CD14-positive monocyte (primary cell): ENCODE results near the gene TREX2. TPM values are rescaled to one million over a fixed set of nuclear protein-coding genes. Genes with fewer than 3 reads are reported as not detected.

Source experiments
- DNase-seq, 3 donors: peaks; one replicate each; pipeline ENCODE4 v3.0.0-alpha.2; 2011 to 2022
- H2AFZ ChIP-seq: 2 replicates; pipeline ENCODE4 v1.6.0; 2012; ENCODE audit warnings: mild to moderate bottlenecking, low read depth, low read length, inconsistent platforms; ENCODE audit not compliant: insufficient read depth, poor library complexity, severe bottlenecking
- H3K27ac ChIP-seq, 2 donors: 1 replicate in 1 of 2; 2 replicates in 1 of 2; pipeline ENCODE4 v1.5.1; 2012 to 2013; ENCODE audit warnings: low read length in 2 of 2, control low read depth in 1 of 2, inconsistent platforms in 1 of 2, low read depth in 1 of 2, mild to moderate bottlenecking in 1 of 2
- H3K27me3 ChIP-seq, 2 donors: one replicate each; pipeline versions ENCODE4 v1.6.0 to v1.6.1; 2011 to 2013; ENCODE audit warnings: low read length in 2 of 2; ENCODE audit not compliant: control insufficient read depth in 2 of 2, insufficient read depth in 2 of 2
- H3K36me3 ChIP-seq, 2 donors: replicated peaks in 1 of 2; 1 replicate in 1 of 2; 2 replicates in 1 of 2; pipeline versions ENCODE4 v1.5.1 to v1.6.1; 2012 to 2013; ENCODE audit warnings: low read length in 2 of 2, control low read depth in 1 of 2, inconsistent platforms in 1 of 2, mild to moderate bottlenecking in 1 of 2; ENCODE audit not compliant: insufficient read depth in 2 of 2, control insufficient read depth in 1 of 2
- H3K4me1 ChIP-seq, 2 donors: 1 replicate in 1 of 2; 2 replicates in 1 of 2; pipeline versions ENCODE4 v1.5.1 to v1.6.1; 2012 to 2013; ENCODE audit warnings: low read length in 2 of 2, control low read depth in 1 of 2, inconsistent platforms in 1 of 2, mild to moderate bottlenecking in 1 of 2, moderate library complexity in 1 of 2; ENCODE audit not compliant: insufficient read depth in 2 of 2, control insufficient read depth in 1 of 2
- H3K4me2 ChIP-seq: replicated peaks from 2 replicates; pipeline ENCODE3; 2012; ENCODE audit warnings: low read length, moderate library complexity, mild to moderate bottlenecking; ENCODE audit not compliant: poor library complexity, severe bottlenecking; ENCODE audit errors: extremely low read depth
- H3K4me3 ChIP-seq, 3 experiments: fragments of 200-600 bp in 1 of 3; sonication (generic) in 1 of 3; replicated peaks in 1 of 3; 1 replicate in 2 of 3; 2 replicates in 1 of 3; pipeline ENCODE4 v1.5.1; 2011 to 2013; ENCODE audit warnings: low read length in 3 of 3, mild to moderate bottlenecking in 3 of 3, control low read depth in 2 of 3, low read depth in 2 of 3, inconsistent platforms in 1 of 3, moderate library complexity in 1 of 3
- H3K79me2 ChIP-seq: 2 replicates; pipeline ENCODE4 v1.6.0; 2012; ENCODE audit warnings: mild to moderate bottlenecking, control low read depth, inconsistent platforms, low read length, moderate library complexity; ENCODE audit not compliant: insufficient read depth
- H3K9ac ChIP-seq: 2 replicates; pipeline ENCODE4 v1.6.0; 2017; ENCODE audit warnings: low read length, mild to moderate bottlenecking; ENCODE audit not compliant: insufficient read depth, poor library complexity, severe bottlenecking
- H3K9me3 ChIP-seq, 2 donors: replicated peaks in 1 of 2; 1 replicate in 1 of 2; 2 replicates in 1 of 2; pipeline versions ENCODE4 v1.5.1 to v1.6.1; 2012 to 2013; ENCODE audit warnings: low read length in 2 of 2, control low read depth in 1 of 2; ENCODE audit not compliant: control insufficient read depth in 1 of 2, insufficient read depth in 1 of 2
- H4K20me1 ChIP-seq: 2 replicates; pipeline ENCODE4 v1.6.0; 2012; ENCODE audit warnings: mild to moderate bottlenecking, low read length, control low read depth, moderate library complexity; ENCODE audit not compliant: insufficient read depth
- H3K27ac Mint-ChIP-seq, 7 donors: one replicate each; pipeline ENCODE4 v1.8.0; 2020; ENCODE audit warnings: mild to moderate bottlenecking in 7 of 7, mixed read lengths in 7 of 7, moderate library complexity in 6 of 7, inconsistent platforms in 2 of 7
- H3K27me3 Mint-ChIP-seq, 3 donors: one replicate each; pipeline ENCODE4 v1.8.0; 2021 to 2022; ENCODE audit warnings: low read depth in 3 of 3, mild to moderate bottlenecking in 3 of 3, mixed read lengths in 3 of 3, moderate library complexity in 3 of 3, inconsistent platforms in 1 of 3
- H3K36me3 Mint-ChIP-seq, 2 donors: one replicate each; pipeline ENCODE4 v1.8.0; 2020; ENCODE audit warnings: mixed read lengths in 2 of 2, inconsistent platforms in 1 of 2, mild to moderate bottlenecking in 1 of 2
- H3K4me1 Mint-ChIP-seq: one replicate; pipeline ENCODE4 v1.8.0; 2020; ENCODE audit warnings: mild to moderate bottlenecking, mixed read lengths
- H3K4me3 Mint-ChIP-seq, 2 donors: one replicate each; pipeline ENCODE4 v1.8.0; 2020; ENCODE audit warnings: mild to moderate bottlenecking in 2 of 2, mixed read lengths in 2 of 2, moderate library complexity in 1 of 2
- H3K9me3 Mint-ChIP-seq, 7 donors: one replicate each; pipeline ENCODE4 v1.8.0; 2020 to 2022; ENCODE audit warnings: mixed read lengths in 7 of 7, mild to moderate bottlenecking in 6 of 7, moderate library complexity in 6 of 7, inconsistent platforms in 2 of 7
- CTCF ChIP-seq: fragments of 200-600 bp; IDR thresholded peaks from one replicate; pipeline ENCODE4 v1.8.0; 2022; ENCODE audit warnings: antibody characterized with exemption, mild to moderate bottlenecking
- WGBS: methylation state at CpG from one replicate; pipeline ENCODE4 v1.1.5; 2013; ENCODE audit warnings: missing lambda C conversion rate; ENCODE audit not compliant: insufficient coverage; 5-methylcytosine and 5-hydroxymethylcytosine counted together
- intact Hi-C, 2 donors: fragments of 100-400 bp; cut with micrococcal nuclease; formaldehyde crosslinking; loops; one replicate each; pipeline versions ENCODE4 v1.15.0 to v1.15.1; 2023
- polyA plus RNA-seq, 3 donors: library from polyadenylated mRNA; depleted of rRNA in 1 of 3; unstranded in 2 of 3; stranded (reverse) in 1 of 3; fragments of 300-500 nt in 2 of 3; fragments of >200 nt in 1 of 3; fragmentation: Illumina TruSeq in 2 of 3; gene quantifications; 1 replicate in 2 of 3; 2 replicates in 1 of 3; pipeline ENCODE4 v1.2.3, GENCODE V29; 2012 to 2021

The TREX2 gene
- polyA plus RNA-seq, 3 donors, result 1.5 TPM; not detected in 2

DNA sequence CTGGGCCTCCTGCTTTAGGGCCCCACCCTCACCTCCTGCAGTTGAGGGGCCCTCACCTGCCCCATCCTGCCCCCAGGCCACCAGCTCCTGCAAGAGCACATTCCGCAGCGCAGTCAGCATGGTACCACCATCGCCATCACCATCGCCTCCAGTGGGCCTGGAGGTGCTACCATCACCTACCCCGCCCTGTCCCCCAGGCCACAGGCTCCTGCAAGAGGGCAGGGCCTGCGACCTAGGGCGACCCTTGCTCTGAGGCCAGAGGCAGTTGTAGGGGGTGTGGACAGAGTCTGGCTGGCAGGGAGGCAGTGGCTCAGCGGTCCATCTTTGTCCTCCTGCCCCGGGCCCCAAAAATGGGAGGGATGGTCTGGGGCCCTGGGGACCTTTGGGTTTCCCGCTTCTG, 28.4 kb upstream of the TREX2 start:
- peaks cover 9% of the 10 kb centered on the region for H3K79me2 ChIP-seq
- intact Hi-C loops, result loop anchor here (5.0 to 10.0 kb wide), 3 partner anchors 33 to 519 kb away; partner anchors contain the start of gene CCNQ (in 1 of the 2)

DNA sequence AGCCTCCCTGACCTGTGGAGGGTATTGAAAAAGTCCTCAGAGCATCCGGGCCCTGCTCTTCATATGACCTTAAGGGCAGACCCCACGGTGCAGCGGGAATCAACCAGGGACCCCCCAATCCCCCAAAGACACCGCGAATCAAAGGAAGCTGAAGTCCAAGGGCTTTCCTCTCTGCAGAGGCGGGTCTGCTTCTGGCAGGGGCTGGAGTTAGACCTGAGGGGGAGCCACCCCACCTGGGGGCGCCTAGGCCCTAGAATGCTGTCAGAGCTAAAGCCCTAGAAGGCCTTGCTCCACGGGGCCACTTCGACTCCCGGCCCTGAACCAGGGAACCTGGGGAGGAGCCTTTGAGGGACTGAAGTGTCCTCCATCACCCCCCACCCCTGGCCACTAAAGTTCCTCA, 27.3 kb upstream of the TREX2 start:
- H4K20me1 ChIP-seq, result peaks cover 11% of the 10 kb centered on the region
- H3K4me1 ChIP-seq, result peaks cover 20 to 21% of the 10 kb centered on the region in 2 donors
- H3K79me2 ChIP-seq, result peaks cover 20% of the 10 kb centered on the region
- H3K9me3 Mint-ChIP-seq, result peaks cover 0 to 5% (median 2%) of the 10 kb centered on the region in 7 donors
- H3K27ac ChIP-seq, result no peak overlapping the region
- intact Hi-C loops, result loop anchor here (5.0 to 10.0 kb wide), 3 partner anchors 34 to 518 kb away; partner anchors contain the start of gene CCNQ (in 1 of the 2)
- no peak overlapping the region for H3K4me3 ChIP-seq
- H2AFZ ChIP-seq, result no peak overlapping the region
- TF ChIP-seq CTCF, result no peak
- H3K27me3 ChIP-seq, result peaks cover 0 to 8% of the 10 kb centered on the region in 2 donors
- peak overlapping the region in 1 of 7 donors; percentile 43 for H3K27ac Mint-ChIP-seq
- H3K36me3 Mint-ChIP-seq, result no peaks in the 10 kb centered on the region
- H3K9me3 ChIP-seq, result no peaks in the 10 kb centered on the region
- H3K36me3 ChIP-seq, result no peaks in the 10 kb centered on the region
- DNase-seq, result no peak
- WGBS, result no CpG with 5 or more reads among the region's 10 CpGs
- peaks cover 10 to 26% (median 23%) of the 10 kb centered on the region in 3 donors for H3K27me3 Mint-ChIP-seq
- no peak overlapping the region for H3K4me3 Mint-ChIP-seq
- H3K4me1 Mint-ChIP-seq, result peaks cover 13% of the 10 kb centered on the region
- no peak overlapping the region for H3K9ac ChIP-seq
- H3K4me2 ChIP-seq, result no peak overlapping the region

More for the DNA sequence above, 28.4 kb upstream of the TREX2 start:
- no peaks in the 10 kb centered on the region for H3K36me3 ChIP-seq
- H3K4me1 ChIP-seq, result peaks cover 18 to 19% of the 10 kb centered on the region in 2 donors
- H3K27ac Mint-ChIP-seq, result no peak overlapping the region
- WGBS, result no CpG with 5 or more reads among the region's 10 CpGs
- H3K36me3 Mint-ChIP-seq, result no peaks in the 10 kb centered on the region
- H3K9ac ChIP-seq, result no peak overlapping the region
- H3K4me1 Mint-ChIP-seq, result peaks cover 10% of the 10 kb centered on the region
- no peak overlapping the region for H2AFZ ChIP-seq
- peak overlapping the region; percentile 11 for H3K4me2 ChIP-seq
- no peak overlapping the region for H3K27ac ChIP-seq
- peaks cover 6% of the 10 kb centered on the region for H4K20me1 ChIP-seq
- H3K9me3 Mint-ChIP-seq, result peaks cover 0 to 5% (median 2%) of the 10 kb centered on the region in 7 donors
- H3K27me3 Mint-ChIP-seq, result peaks cover 10 to 27% (median 23%) of the 10 kb centered on the region in 3 donors
- no peak overlapping the region for H3K4me3 ChIP-seq
- DNase-seq, result no peak
- peaks cover 0 to 8% of the 10 kb centered on the region in 2 donors for H3K27me3 ChIP-seq
- H3K9me3 ChIP-seq, result no peaks in the 10 kb centered on the region
- no peak overlapping the region for H3K4me3 Mint-ChIP-seq
- no peak for TF ChIP-seq CTCF
